Activated T-helper 1 cell treated with anti-CD3 and anti-CD28 coated beads, Interleukin-12 subunit alpha, Interleukin-12 subunit beta, Interleukin-2, Interleukin-4 antibody, amounts not matched to agents 30 ng/mL and 10 ng/mL and 1 ng/mL, durations not matched to agents 14 hours and 24 hours and 36 hours (primary cell): ENCODE data around the gene PIGL. TPM values are rescaled to one million over a fixed set of nuclear protein-coding genes. Genes with fewer than 3 reads are reported as not detected.

Source experiments
- DNase-seq: peaks from one replicate; pipeline ENCODE4 v3.0.0; 2021; ENCODE audit warnings: low spot score
- H3K27ac Mint-ChIP-seq: one replicate; pipeline ENCODE4 v1.8.0; 2021; ENCODE audit warnings: mild to moderate bottlenecking, mixed read lengths
- H3K27me3 Mint-ChIP-seq: one replicate; pipeline ENCODE4 v1.8.0; 2022; ENCODE audit warnings: mild to moderate bottlenecking, moderate library complexity, mixed read lengths; ENCODE audit not compliant: insufficient read depth
- H3K36me3 Mint-ChIP-seq: one replicate; pipeline ENCODE4 v1.8.0; 2021; ENCODE audit warnings: low read depth, mixed read lengths
- H3K4me1 Mint-ChIP-seq: one replicate; pipeline ENCODE4 v1.8.0; 2021; ENCODE audit warnings: low read depth, mixed read lengths
- H3K4me3 Mint-ChIP-seq: one replicate; pipeline ENCODE4 v1.8.0; 2021; ENCODE audit warnings: mild to moderate bottlenecking, moderate library complexity, mixed read lengths
- H3K9me3 Mint-ChIP-seq: one replicate; pipeline ENCODE4 v1.8.0; 2021; ENCODE audit warnings: mixed read lengths
- intact Hi-C: fragments of 100-400 bp; cut with micrococcal nuclease; formaldehyde crosslinking; loops from one replicate; pipeline ENCODE4 v1.15.1; 2024
- total RNA-seq: library from RNA; stranded (reverse); gene quantifications from 2 replicates; pipeline ENCODE4 v1.2.3, GENCODE V29; 2022

The PIGL gene
- total RNA-seq, 1 donor from 2014 or later: 45.7 TPM

DNA sequence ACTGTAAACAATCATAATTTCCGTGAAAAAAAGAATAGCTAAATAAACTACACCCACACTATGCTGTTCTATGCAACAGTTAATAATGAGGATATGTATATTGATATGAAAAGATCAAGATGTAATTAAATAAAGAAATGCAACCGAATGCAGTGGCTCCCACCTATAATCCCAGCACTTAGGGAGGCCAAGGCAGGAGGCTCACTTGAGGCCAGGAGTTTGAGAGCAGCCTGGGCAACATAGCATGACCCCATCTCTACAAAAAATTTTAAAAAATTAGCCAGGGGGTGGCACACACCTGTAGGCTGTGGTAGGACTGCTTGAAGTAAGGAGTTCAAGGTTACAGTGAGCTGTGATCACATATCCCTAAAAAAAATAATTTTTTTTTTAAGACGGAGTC lies 121.4 kb downstream of the PIGL start:
- intact Hi-C loops: no loop called here
- no peak for DNase-seq
- Mint-ChIP-seq H3K4me3 (no peak overlapping the region), H3K9me3 (no peaks in the 10 kb centered on the region), H3K27me3 (no peaks in the 10 kb centered on the region), H3K27ac (no peak overlapping the region), H3K36me3 (peaks cover 8% of the 10 kb centered on the region), H3K4me1 (no peaks in the 10 kb centered on the region)

DNA sequence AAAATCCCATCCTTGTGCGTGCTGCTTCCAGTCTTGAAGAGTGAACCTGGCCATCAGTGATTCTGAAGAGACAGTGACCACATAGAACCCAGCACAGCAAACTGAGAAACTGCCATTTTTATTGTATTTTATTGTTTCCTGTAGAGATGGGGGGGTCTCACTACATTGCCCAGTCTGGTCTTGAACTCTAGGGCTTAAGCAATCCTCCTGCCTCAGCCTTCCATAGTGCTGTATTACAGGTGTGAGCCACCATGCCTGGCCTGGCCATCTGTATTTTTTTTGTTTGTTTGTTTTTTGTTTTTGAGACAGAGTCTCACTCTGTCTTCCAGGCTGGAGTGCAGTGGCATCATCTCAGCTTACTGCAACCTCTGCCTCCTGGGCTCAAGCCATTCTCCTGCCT lies 122.4 kb downstream of the PIGL start:
- Mint-ChIP-seq H3K9me3 (no peaks in the 10 kb centered on the region), H3K27ac (no peak overlapping the region), H3K4me1 (no peaks in the 10 kb centered on the region), H3K36me3 (peaks cover 11% of the 10 kb centered on the region), H3K4me3 (no peak overlapping the region), H3K27me3 (no peaks in the 10 kb centered on the region)
- intact Hi-C loops: no loop called here
- no peak for DNase-seq

DNA sequence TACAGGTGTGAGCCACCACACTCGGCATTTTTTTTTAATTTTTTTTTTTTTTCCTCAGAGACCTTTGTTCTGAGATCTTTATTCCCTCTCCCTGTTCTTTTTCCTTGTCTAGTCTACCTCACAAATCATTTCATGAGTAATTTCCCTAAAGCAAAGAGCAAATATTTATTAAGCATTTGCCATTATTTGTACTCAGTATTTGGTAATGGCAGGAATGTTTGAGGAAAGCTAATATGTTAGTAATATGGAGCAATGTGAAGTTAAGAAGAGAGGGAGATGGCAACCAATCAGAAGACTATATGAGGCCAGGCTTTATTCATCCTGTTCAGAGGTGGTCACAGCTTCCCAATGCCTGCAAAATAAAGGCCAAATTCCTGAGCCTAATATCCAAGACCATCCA lies 122.9 kb downstream of the PIGL start:
- Mint-ChIP-seq H3K9me3 (no peaks in the 10 kb centered on the region), H3K4me3 (no peak overlapping the region), H3K27me3 (no peaks in the 10 kb centered on the region), H3K27ac (no peak overlapping the region), H3K4me1 (no peaks in the 10 kb centered on the region), H3K36me3 (peaks cover 11% of the 10 kb centered on the region)
- DNase-seq: no peak
- intact Hi-C loops: no loop called here

DNA sequence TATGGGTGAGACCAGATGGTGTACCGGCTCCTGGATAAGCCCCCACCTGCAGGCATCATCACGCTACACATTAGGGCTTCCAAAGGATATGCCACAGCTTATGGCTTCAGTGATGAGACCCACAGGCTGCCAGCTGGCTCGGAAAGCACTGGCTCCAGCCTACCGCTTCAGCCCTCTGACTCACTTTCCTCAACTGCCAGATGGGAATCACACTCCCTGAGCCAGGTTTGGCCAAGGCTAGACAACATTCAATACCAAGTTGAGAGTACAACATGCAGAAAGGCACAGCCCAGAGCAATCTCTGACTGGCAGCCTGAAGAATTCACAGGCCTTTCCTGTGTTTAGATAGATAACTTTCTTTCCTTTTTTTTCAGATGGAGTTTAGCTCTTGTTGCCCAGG lies 126.0 kb downstream of the PIGL start:
- no peaks in the 10 kb centered on the region for H3K27me3 Mint-ChIP-seq
- no peak for DNase-seq
- H3K36me3 Mint-ChIP-seq: peaks cover 12% of the 10 kb centered on the region
- intact Hi-C loops: no loop called here
- no peaks in the 10 kb centered on the region for H3K4me1 Mint-ChIP-seq
- H3K4me3 Mint-ChIP-seq: no peak overlapping the region
- no peaks in the 10 kb centered on the region for H3K9me3 Mint-ChIP-seq
- no peak overlapping the region for H3K27ac Mint-ChIP-seq

DNA sequence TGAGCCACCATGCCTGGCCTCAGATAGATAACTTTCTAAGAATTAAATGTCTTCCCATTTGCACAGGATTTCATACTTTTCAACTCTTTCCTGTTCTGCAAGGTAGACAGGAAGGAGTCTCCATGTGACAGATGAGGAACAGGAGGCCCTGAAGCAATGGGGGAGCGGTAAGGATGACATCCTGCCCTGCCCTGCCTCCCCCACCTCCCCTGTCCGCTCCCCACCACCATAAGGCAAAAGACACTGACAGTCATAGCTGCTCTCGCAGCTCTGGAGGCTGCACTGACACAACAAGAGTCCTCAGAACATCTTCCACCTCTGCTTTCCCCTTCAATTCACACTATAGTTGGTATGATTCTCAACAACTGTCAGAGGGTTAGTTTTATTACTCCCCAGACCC lies 126.6 kb downstream of the PIGL start:
- DNase-seq: no peak
- Mint-ChIP-seq H3K27me3 (no peaks in the 10 kb centered on the region), H3K36me3 (peaks cover 12% of the 10 kb centered on the region), H3K27ac (no peak overlapping the region), H3K4me3 (no peak overlapping the region), H3K9me3 (no peaks in the 10 kb centered on the region), H3K4me1 (no peaks in the 10 kb centered on the region)
- intact Hi-C loops: no loop called here

DNA sequence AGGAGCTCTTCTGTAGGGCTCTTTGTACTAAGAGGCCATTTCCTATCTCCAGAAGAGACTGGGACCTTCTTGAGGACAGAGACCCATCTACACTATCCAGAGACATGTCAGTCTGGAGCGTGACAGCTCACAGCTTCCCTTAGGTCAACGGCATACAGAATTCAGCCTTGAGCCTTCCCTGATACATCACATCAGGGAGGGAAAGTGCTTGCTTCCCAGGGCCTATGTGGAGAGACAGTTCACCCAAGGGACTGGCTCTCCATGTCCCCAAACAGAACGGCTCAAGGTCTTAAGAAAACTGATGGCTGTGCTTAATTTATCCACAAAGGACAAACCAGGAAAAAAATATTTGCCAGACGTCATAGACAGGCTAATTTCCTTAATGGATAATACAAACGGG lies 128.6 kb downstream of the PIGL start:
- Mint-ChIP-seq H3K27me3 (no peaks in the 10 kb centered on the region), H3K4me3 (no peak overlapping the region), H3K36me3 (peaks cover 12% of the 10 kb centered on the region), H3K4me1 (no peaks in the 10 kb centered on the region), H3K27ac (no peak overlapping the region), H3K9me3 (no peaks in the 10 kb centered on the region)
- no peak for DNase-seq
- intact Hi-C loops: no loop called here

DNA sequence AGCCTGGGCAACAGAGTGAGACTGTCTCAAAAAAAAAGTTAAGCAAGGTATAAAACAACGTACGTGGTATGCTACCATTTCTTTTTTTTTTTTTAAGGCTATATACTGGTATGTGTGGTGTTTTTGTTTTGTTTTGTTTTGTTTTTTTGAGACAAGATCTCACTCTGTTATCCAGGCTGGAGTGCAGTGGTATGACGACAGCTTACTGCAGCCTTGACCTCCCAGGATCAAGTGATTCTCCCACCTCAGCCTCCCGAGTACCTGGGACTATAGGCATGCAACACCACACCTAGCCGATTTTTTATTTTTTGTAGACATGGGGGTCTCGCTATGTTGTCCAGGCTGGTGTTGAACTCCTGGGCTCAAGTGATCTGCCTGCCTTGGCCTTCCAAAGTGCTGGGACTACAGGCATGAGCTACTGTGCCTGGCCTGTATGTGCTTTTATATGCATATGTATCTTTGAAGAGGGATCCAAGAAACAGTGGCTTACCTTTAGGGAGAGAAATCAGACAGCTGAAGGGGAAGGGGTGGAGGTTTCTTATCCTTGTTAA lies 129.8 kb downstream of the PIGL start:
- intact Hi-C loops: no loop called here
- H3K36me3 Mint-ChIP-seq: peaks cover 13% of the 10 kb centered on the region
- no peak overlapping the region for H3K27ac Mint-ChIP-seq
- no peaks in the 10 kb centered on the region for H3K9me3 Mint-ChIP-seq
- no peak overlapping the region for H3K4me3 Mint-ChIP-seq
- H3K27me3 Mint-ChIP-seq: peaks cover under 1% of the 10 kb centered on the region
- H3K4me1 Mint-ChIP-seq: peaks cover 7% of the 10 kb centered on the region
- DNase-seq: no peak

DNA sequence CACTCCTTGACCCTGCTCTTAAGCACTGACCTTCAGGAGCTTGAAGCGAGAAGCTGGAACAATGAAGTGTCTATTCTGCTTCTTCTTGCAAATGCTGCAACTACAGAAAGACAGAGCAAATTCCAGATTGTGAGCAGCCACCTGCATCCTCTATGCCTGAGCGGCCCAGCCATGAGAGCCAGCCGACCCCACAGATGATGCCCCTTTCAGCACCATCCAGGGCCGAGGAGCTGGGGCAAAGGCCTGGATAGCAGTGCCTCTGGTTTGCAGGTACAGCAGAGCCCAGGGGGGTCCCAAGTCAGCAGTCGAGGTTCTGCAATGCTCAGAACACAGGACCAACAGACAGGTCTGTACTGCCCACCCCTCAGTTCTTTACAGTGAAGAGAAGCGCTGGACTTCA lies 131.6 kb downstream of the PIGL start:
- peaks cover 10% of the 10 kb centered on the region for H3K27me3 Mint-ChIP-seq
- H3K4me1 Mint-ChIP-seq: peaks cover 16% of the 10 kb centered on the region
- H3K9me3 Mint-ChIP-seq: no peaks in the 10 kb centered on the region
- no peak overlapping the region for H3K27ac Mint-ChIP-seq
- H3K4me3 Mint-ChIP-seq: no peak overlapping the region
- intact Hi-C loops: no loop called here
- DNase-seq: no peak
- peaks cover 12% of the 10 kb centered on the region for H3K36me3 Mint-ChIP-seq

DNA sequence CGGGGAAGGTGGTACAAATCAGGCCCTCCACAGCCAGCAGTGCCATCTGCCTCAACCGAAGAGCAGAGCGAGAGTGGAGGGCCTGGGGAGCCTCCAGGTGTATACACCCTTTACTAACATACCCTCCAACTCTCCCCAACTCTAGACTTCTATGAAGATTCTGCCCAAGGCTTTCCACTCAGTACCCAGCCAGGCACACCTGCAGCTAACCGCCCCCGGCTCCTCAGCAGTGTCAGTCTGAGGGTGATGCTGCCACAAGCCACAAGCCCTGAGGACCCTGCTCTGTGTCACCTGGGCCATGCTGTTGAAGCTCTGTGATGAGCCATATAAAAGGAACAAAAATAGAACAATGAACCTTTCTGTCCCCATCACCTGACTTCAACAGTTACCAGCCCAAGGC lies 132.4 kb downstream of the PIGL start:
- Mint-ChIP-seq H3K4me3 (no peak overlapping the region), H3K27ac (no peak overlapping the region), H3K36me3 (peaks cover 10% of the 10 kb centered on the region), H3K9me3 (no peaks in the 10 kb centered on the region), H3K27me3 (peaks cover 12% of the 10 kb centered on the region), H3K4me1 (peaks cover 16% of the 10 kb centered on the region)
- no peak for DNase-seq
- intact Hi-C loops: no loop called here

DNA sequence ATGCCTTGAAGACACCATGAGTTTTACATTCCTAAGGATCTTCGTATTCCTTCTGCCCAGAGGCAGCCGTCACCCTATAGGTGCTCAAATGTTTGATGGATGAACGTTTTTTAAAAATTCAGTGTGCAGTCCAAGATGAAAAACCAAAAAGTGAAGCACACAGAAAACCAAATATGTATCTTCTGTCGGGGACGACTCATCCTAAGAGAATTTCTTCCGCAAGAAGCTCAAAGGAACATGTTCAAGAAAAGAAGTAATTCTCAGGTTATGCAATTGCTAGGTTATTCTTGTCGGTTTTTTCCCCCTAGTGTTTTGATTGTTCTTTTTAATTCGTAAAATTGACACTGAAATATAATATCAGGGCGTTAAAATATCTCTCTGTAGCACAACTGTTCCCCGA lies 134.8 kb downstream of the PIGL start:
- H3K4me3 Mint-ChIP-seq: peak overlapping the region; percentile 95
- no peak for DNase-seq
- H3K36me3 Mint-ChIP-seq: peaks cover 10% of the 10 kb centered on the region
- H3K27me3 Mint-ChIP-seq: peaks cover 17% of the 10 kb centered on the region
- peaks cover 16% of the 10 kb centered on the region for H3K4me1 Mint-ChIP-seq
- intact Hi-C loops: loop anchor here (2.0 to 5.0 kb wide), 3 partner anchors 65 to 135 kb away; partner anchors contain the start of genes NCOR1 and PIGL
- no peaks in the 10 kb centered on the region for H3K9me3 Mint-ChIP-seq
- H3K27ac Mint-ChIP-seq: peak overlapping the region; percentile 77

DNA sequence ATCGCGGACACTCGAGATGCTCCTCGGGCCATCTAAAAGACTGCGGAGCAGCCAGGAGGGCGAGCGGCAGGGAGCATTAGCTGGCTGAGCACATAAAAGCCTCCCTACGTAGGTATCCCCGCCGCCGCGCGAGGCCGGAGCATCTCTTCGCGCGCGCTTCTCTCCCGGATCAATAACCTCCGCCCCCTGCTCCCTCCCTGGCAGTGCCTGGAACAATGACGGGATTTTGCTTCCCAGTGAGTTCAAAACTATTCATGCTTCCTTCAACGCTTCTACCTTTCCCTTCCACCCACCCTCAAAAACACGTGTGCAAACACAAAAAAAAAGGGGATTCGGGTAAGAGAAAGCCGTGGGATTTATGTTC lies 135.3 kb downstream of the PIGL start:
- intact Hi-C loops: loop anchor here (2.0 to 5.0 kb wide), 3 partner anchors 65 to 135 kb away; partner anchors contain the start of genes NCOR1 and PIGL
- Mint-ChIP-seq H3K27ac (peak overlapping the region; percentile 77), H3K4me1 (peaks cover 16% of the 10 kb centered on the region)

DNA sequence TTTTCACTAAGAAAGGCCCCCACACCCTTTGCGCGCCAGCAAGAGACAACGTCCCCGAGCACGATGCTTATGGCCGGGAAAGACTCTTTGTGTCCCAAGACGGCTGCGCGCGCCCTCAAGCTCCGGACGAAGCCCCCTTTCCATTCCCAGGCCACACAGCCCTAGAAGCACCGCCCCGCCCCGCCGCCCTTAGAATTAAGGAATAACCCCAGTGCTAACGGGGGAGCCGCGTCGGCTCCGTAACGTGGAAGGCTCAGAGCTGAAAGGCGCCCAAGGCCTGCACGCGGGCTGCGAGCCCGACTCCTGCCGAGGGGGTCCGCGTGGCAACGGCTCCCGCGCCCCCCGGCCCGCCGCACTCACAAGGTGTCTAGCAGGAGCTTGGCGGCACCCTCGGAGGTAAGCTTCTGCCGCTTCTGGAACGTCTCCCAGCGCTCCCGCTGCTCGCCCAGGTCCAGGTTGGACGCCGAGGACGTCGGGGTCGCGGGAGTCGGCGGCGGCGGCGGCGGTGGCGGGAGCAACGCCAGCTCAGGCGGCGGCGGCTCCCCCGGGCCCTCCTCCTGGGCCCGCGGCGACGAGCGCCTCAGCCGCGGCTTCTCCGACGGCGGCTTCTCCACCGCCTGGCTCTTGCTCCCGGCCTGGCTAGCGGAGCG lies 135.8 kb downstream of the PIGL start:
- peak; percentile 0 for DNase-seq
- Mint-ChIP-seq H3K36me3 (peaks cover 7% of the 10 kb centered on the region), H3K4me1 (peaks cover 16% of the 10 kb centered on the region), H3K9me3 (no peaks in the 10 kb centered on the region), H3K27ac (peak overlapping the region; percentile 77), H3K27me3 (peaks cover 17% of the 10 kb centered on the region), H3K4me3 (peak overlapping the region; percentile 95)
- intact Hi-C loops: loop anchor here (1.0 to 5.0 kb wide), 4 partner anchors 29 to 135 kb away; partner anchors contain the start of genes NCOR1, PIGL and UBB

More for the DNA sequence above, 135.3 kb downstream of the PIGL start:
- peaks cover 10% of the 10 kb centered on the region for H3K36me3 Mint-ChIP-seq
- DNase-seq: peak; percentile 7
- H3K9me3 Mint-ChIP-seq: no peaks in the 10 kb centered on the region
- peak overlapping the region; percentile 95 for H3K4me3 Mint-ChIP-seq
- peaks cover 17% of the 10 kb centered on the region for H3K27me3 Mint-ChIP-seq

DNA sequence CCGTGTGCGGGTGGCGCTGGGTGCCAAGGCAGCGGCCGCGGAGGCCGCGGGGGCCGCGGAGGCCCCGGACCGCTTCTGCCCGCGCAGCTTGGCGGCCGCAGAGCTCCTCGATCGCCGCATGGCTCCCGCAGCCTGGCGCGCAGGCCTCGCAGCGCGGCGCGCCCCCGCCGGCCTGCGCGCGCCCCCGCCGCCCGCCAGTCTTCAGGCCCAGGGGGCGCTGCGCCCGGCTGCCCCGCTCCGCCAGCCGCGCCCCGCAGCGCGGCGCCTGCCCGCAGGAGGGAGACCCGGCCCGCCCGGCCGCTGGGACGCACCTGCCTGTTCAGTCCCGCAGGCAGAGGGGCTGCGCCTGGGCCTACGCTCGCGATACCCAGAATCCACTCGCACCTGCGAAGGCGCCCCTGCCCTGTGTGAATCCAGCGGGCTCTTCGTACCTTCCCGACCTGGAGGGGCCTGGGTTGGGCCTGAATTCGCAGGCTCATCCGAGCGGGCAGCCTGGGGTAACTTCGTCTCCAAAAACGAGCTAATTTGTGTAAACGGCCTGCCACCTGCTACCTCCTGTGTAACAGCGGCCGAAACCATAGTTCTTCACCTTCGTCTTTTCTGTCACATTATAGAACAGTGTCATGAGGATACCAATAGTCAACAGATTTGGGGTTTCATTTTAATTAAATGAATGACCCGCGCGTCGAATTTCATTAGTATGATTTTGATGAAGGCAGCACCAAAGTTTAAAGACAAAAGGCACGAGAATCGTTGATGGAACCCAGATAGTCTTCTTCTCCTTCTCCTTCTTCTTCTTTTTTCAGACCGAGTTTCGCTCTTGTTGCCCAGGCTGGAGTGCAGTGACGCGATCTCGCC lies 136.5 kb downstream of the PIGL start, which contains the start of gene CENPV:
CENPV (minus strand) TSS at position 153 of the 858 bp plus-strand sequence; CDS start at position 120, 33 bp downstream.
- DNase-seq: peak; percentile 49
- no peaks in the 10 kb centered on the region for H3K9me3 Mint-ChIP-seq
- peaks cover 16% of the 10 kb centered on the region for H3K4me1 Mint-ChIP-seq
- H3K4me3 Mint-ChIP-seq: peak within 1 kb of the TSS; percentile 95
- H3K27ac Mint-ChIP-seq: peak within 1 kb of the TSS; percentile 77
- peaks cover 7% of the 10 kb centered on the region for H3K36me3 Mint-ChIP-seq
- intact Hi-C loops: loop anchor here (1.0 to 5.0 kb wide), 4 partner anchors 28 to 136 kb away; partner anchors contain the start of genes NCOR1, PIGL and UBB
- H3K27me3 Mint-ChIP-seq: peaks cover 22% of the 10 kb centered on the region
